HEK293T (cell line): ENCODE measurements around the gene INS.

Experiments
- BHLHE40 ChIP-seq: fragments of 450-650 bp; IDR thresholded peaks from 2 replicates; pipeline ENCODE4 v1.6.1; 2016; ENCODE audit warnings: mild to moderate bottlenecking, moderate library complexity, borderline replicate concordance
- FOXA1 ChIP-seq: fragments of 450-650 bp; IDR thresholded peaks from 2 replicates; pipeline ENCODE4 v1.6.1; 2016; ENCODE audit warnings: mild to moderate bottlenecking
- FOXK2 ChIP-seq: fragments of 450-650 bp; IDR thresholded peaks from 2 replicates; pipeline ENCODE4 v1.6.1; 2016; ENCODE audit warnings: mild to moderate bottlenecking
- LEF1 ChIP-seq: fragments of 450-650 bp; IDR thresholded peaks from 2 replicates; pipeline ENCODE4 v1.6.1; 2017; ENCODE audit warnings: mild to moderate bottlenecking, borderline replicate concordance
- SP1 ChIP-seq: fragments of 450-650 bp; IDR thresholded peaks from 2 replicates; pipeline ENCODE4 v1.6.1; 2017
- SUZ12 ChIP-seq: fragments of 450-650 bp; IDR thresholded peaks from 2 replicates; pipeline ENCODE4 v1.6.1; 2016; ENCODE audit warnings: mild to moderate bottlenecking
- ZNF384 ChIP-seq: fragments of 450-650 bp; IDR thresholded peaks from 2 replicates; pipeline ENCODE4 v1.6.1; 2016

DNA sequence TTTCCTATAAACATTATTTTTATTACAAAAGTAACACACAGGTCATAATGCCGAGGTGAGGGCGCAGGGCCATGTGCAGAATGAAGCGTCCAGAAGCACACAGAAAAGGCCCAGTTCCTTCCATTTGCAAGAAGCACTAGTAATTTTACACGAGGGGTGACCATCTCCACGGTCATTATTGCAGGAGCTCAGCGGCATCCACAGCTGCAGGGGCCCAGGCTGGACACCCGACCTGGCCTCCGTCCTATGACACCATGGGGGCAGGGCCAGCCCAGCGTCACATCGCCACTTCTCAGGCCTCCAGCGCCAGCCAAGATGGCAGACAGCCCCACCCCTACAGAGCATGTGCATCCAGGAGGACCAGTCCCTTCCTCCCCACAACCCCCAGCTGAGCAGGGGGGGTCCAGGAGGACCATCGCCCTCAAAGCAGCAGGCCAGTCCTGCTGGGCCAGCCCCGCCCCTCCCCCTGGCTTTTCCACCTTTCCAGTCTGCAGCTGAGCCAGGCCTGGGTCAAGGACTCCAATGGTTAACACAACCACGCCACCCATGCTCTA is 25.3 kb downstream of the INS start:
- TF ChIP-seq BHLHE40 (no peak), SP1 (no peak), FOXK2 (no peak), LEF1 (no peak), SUZ12 (no peak), ZNF384 (no peak), FOXA1 (no peak)
